HG03064 (cell line): ENCODE results near the gene RGS11.
"Not testable (repeated sequence)": the region's sequence is repeated elsewhere in the genome, so short reads cannot be mapped to it uniquely, and the experiment has no call there.

Experiments
- ATAC-seq: cut with Tn5 transposase; IDR thresholded peaks from one replicate; pipeline ENCODE4 v1.9.1; 2021; ENCODE audit warnings: low read depth; ENCODE audit not compliant: unreplicated experiment

RGS11 gene

DNA sequence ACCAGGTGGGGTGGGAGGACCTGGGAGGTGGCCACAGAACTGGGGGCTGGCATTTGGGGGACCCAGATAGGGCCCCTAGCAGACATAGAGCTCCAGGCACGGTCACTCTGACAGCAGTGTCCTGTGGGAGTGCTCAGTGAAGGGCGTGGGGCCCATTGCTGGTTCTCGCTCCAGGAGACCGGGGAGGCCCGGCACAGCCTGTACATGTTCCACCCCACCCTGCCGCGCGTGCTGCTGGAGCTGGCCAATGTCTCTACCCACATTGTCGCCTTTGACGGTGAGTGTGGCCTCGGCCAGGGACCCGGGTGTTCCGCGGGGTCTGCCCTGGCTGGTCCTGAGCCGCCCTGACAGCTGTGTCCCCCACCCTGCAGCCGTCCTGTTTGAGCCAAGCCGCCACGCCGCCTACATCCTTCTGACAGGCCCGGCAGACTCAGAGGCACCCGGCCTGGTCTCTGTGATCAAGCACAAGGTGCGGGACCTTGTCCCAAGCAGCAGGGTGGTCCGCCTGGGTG lies 11.2 kb downstream of the RGS11 start:
- no peak for ATAC-seq

DNA sequence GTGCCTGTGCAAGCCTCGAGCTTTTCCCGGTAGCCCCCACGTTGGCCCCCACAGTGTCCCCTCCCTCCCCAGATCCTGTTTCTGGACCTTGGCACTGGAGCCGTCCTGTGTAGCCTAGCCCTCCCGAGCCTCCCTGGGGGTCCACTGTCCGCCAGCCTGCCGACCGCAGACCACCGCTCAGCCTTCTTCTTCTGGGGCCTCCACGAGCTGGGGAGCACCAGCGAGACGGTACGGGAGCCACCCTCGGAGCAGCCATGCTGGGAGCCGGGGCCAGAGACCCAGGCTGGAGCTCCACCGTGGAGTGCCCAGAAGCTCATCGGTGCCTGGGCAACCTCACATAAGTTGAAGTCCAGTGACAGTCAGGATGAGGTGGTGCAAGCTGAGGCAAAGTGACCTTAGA lies 11.8 kb downstream of the RGS11 start:
- no peak for ATAC-seq

DNA sequence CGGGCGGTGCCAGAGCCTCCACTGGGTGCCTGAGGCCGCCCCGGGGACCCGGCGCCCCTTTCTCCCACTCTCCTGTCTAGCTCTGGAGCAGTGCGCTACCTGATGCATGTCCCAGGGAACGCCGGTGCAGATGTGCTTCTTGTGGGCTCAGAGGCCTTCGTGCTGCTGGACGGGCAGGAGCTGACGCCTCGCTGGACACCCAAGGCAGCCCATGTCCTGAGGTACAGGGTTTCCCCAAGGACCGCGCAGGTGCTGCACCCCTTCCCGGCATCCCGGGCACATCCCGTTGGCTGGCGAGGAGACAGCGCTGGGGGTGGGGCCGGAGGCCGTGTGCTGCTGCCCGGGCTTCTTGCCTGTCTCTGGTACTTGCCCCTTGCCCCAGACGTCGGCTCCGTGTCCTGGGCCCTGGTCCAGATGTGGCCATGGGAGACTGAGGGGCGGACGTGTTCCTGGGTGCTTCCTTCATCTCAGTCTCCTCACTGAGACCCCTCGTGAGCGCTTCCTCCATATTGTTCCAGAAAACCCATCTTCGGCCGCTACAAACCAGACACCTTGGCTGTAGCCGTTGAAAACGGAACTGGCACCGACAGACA lies 12.5 kb downstream of the RGS11 start:
- no peak for ATAC-seq

DNA sequence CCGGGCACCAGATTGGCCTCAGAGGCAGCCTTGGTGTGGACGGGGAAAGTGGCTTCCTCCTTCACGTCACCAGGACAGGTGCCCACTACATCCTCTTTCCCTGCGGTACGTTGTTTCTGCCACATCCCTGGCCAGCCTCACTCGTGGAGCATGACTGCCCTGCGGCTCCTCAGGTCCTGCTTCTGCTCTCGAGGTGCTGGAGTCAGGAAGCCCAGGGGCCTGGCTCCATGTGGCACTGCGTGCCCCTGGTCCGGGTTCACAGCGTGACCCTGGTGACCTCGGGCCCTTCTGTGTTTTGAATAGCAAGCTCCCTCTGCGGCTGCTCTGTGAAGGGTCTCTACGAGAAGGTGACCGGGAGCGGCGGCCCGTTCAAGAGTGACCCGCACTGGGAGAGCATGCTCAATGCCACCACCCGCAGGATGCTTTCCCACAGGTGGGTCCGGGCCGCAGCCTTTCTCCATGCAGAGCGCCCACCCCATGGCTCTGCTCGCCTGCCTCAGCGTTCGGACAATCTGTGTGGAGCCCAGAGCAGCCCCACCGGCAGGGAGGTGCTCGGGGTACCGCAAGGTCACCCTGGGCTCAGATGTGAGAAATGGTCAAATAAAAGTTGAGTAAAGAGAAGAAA lies 13.5 kb downstream of the RGS11 start:
- no peak for ATAC-seq

DNA sequence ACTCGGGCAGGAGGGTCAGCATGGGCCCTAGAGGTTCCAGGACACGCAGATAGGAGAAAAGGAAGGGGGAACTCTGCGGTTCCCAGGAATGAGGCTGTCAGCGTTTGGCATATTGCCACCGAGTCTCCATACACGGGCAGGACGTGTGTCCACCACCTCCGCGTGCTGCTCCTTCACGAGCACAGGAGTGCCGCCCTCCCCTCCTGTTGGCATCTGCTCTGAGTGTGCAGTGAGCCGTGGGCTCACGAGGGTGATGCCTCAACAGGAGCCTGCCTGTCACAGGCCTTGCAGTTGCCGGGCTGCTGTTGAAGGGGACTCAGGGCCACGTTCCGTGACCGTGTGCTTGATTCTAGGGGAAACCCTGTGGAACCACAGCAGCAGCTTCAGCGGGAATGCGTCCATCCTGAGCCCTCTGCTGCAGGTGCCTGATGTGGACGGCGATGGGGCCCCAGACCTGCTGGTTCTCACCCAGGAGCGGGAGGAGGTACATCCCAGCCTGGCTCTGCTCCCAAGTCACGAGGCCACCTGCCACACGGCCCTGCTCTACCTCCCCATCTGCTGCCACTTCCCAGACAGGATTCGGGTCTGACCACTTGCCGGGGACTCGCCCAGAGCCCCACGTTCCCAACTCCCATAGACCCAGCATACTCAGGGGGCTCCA lies 14.6 kb downstream of the RGS11 start:
- ATAC-seq, result no peak

DNA sequence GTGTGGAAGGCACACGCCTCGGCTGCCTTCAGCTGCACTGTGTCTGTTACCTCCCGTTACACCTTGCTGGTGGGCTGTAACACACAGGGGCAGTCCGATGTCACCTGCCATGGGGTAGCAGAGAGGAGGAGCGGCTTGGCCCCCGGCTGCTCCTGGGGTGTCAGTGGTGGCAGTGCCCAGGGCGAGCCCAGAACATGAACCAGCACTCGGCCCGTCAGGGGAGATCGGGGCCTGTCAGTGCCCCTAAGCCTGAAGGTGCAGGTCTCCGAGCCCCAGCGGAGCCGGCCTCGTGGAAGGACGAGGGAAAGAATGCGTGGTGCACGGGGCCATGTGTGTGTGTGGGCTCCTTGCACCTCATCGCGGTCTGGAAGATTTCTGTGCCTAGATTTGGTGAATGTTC lies 15.4 kb downstream of the RGS11 start:
- ATAC-seq, result no peak

DNA sequence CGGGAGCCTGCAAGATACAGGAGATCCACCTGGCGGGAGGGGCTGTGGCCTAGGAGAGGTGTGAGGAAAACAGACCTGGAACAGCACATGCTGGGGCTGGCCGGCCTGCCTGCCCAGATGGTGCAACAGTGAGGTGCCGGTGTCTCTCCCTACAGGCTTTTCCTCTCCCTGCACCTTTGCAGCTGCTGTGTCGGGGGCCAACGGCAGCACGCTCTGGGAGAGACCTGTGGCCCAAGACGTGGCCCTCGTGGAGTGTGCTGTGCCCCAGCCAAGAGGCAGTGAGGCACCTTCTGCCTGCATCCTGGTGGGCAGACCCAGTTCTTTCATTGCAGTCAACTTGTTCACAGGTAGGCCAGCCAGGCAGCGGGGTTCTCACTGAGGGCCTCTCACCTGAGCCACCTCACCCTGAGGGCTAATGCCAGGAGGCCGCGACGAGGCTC lies 15.9 kb downstream of the RGS11 start:
- ATAC-seq, result no peak

DNA sequence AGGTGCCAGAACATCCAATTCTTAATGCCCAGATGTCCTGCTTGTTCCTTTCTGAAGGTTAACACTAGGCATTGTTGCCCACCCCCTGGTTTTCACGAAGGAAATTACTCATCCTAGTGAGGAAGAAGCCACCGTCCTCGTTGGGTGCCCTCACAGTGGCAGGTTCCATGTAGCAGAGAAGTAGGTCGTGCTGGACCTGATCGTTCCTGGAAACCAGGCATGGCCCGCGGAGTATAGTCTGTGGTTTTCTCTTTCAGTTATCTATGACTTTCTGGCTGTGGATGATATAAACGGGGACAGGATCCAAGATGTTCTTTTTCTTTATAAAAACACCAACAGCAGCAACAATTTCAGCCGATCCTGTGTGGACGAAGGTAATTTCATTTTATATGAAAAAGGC lies 16.5 kb downstream of the RGS11 start:
- no peak for ATAC-seq

DNA sequence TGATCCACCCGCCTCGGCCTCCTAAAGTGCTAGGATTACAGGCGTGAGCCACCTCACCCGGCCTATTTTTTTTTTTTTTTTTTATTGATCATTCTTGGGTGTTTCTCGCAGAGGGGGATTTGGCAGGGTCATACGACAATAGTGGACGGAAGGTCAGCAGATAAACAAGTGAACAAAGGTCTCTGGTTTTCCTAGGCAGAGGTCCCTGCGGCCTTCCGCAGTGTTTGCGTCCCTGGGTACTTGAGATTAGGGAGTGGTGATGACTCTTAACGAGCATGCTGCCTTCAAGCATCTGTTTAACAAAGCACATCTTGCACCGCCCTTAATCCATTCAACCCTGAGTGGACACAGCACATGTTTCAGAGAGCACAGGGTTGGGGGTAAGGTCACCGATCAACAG lies 17.7 kb downstream of the RGS11 start:
- ATAC-seq, result not testable (repeated sequence)

DNA sequence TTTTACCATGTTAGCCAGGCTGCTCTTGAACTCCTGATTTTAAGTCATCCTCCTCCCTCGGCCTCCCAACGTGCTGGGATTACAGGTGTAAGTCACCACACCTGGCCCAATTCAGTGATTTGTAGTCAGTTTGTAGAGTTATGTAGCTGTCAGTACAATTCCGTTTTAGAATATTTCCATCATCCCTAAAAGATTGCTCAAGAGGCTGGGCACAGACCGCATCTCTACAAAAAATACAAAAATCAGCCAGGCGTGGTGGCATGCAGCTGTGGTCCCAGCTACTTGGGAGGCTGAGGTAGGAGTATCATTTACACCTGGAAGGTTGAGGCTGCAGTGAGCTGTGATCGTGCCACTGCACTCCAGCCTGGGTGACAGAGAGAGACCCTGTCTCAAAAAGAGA lies 20.6 kb downstream of the RGS11 start:
- ATAC-seq, result no peak

DNA sequence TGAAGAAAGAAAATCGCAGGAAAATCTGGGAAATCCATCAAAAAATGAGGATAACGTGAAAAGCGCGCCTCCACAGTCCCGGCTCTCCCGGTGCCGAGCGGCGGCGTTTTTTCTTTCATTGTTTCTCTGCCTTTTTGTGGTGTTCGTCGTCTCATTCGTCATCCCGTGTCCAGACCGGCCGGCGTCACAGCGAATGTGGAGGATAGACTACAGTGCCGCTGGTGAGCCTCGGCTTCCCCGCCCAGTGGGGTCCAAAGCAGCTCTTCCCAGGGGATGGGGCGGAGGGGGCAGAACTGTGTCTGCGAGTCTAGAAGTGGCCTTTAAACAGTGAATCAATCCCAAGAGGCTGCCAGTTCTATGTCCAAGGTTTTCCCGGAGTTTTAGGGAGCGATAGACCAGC lies 21.3 kb downstream of the RGS11 start:
- no peak for ATAC-seq

DNA sequence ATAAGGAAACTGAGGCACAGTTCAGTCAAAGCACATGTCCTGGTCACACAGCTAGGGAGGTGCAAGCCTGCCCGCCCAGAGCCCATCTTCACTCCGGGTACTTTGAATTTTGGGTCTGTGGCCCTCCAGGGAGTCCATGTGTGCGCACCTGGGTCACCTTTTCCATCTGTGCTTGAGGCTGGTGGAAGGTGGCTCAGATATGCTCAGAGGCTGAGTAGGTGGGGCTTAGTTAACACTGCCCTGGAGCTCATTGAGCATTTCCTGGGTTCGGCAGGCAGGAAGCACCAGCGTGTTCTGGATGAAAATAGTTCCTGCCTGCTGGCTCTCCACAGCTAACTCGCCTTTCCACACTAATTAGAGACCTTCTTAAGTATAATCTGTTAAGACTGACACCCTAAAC lies 21.9 kb downstream of the RGS11 start:
- no peak for ATAC-seq

DNA sequence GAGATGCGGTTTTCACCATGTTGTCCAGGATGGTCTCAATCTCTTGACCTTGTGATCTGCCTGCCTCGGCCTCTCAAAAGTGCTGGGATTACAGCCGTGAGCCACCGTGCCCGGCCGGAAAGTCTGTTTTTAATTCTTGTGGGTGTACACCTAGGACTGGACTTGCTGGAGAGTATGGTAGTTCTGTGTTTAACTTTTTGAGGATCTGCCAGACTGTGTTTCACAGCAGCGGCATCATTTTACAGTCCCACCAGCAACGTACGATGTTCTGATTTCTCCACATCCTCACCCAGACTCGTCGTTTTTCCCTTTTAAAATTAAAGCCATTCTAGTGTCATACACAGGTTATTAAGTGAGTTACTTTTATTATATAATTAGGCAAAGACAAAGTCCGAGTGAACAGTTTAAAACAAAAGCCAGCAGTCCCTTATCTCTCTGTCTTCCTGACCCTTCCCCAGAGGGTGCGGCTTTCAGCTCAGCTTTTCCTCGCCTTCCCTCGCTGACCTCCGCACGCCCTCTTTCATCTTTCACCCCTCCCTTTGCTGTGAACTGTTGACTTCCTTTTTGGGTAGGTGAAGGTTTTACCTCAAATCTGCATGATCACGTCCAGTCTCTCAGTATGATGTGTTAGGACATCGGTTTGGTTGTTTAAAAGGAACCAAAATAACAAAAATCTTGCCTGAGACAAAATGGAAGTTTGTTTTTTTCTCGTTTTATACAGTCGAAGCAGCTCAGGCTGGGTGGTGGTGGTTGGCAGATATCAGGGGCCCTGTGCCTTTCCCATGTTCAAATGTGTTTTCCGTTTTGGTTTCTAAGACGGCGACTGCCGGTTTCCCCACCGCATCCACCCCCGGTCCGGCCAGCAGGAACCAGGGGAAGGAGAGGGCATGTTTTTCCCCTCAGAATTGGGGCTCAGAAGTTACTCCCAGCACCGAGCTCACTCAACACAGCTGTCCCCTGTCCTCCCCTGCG lies 23.1 kb downstream of the RGS11 start:
- ATAC-seq, result no peak

DNA sequence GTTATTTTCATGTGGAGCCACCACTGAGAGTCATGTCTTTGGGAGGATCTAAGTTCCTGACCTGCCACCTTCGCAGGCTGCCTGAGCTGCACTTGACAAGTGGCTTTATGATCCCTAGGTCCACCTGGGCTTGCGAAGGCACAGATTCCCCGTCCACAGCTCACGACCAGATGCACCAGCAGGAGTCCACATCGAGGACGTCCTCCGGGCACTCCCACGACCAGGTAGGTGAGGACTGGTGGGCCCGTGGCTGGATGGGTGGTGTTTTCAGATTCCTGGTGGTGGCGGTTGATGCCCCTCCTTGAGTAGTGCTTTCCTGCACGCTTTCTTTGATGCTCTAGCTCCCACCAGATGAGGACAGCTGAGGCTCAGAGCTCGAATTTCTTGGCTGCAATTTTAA lies 26.3 kb downstream of the RGS11 start:
- no peak for ATAC-seq

DNA sequence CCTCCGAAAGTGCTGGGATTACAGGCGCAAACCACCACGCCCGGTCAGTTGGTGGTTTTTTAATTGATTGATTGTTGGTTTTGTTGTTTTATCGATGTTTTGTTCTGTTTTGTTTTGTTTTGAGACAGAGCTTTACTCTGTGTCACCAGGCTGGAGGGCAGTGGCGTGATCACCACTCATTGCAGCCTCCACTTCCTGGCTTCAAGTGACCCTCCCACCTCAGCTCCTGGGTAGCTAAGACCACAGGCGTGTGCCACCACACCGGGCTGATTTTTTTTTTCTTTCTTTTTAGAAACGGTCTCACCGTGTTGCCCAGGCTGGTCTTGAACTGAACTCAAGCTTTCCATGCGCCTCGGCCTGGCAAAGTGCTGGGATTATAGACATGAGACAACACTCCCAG lies 28.7 kb downstream of the RGS11 start:
- ATAC-seq, result no peak

DNA sequence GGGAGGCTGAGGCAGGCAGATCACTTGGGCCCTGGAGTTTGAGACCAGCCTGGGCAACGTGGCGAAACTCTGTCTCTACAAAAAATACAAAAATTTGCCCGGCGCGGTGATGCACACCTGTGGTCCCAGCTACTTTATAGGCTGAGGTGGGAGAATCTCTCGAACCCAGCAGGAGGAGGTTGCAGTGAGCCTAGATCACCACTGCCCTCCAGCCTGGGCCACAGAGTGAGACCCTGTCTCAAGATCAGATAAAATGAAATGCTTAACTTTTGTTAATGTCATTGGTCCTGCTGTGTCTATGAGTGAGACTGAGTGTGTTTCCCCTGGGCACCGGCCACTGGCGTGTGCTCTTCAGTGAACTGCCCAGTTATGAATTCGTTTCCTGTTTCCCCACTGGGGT lies 30.6 kb downstream of the RGS11 start:
- no peak for ATAC-seq

DNA sequence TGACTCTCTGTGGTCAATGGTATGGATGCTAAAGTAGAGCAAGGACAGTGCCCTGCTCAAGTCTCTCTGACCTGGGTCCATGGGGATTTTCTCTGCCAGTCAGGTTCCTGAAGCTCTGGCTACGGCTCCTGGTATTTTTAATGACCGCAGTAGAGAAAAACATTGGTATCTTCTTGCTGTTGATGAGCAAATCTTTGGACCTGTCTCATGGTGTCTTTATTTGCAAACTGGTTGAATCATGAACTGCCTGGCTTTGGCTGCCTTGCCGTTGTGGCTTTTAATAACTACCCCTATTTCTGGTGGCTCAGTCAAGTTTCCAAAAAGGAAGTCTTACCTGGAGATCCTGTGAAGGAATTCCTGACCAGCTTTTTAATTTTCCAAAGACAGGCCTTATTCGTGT lies 32.4 kb downstream of the RGS11 start:
- ATAC-seq, result no peak

DNA sequence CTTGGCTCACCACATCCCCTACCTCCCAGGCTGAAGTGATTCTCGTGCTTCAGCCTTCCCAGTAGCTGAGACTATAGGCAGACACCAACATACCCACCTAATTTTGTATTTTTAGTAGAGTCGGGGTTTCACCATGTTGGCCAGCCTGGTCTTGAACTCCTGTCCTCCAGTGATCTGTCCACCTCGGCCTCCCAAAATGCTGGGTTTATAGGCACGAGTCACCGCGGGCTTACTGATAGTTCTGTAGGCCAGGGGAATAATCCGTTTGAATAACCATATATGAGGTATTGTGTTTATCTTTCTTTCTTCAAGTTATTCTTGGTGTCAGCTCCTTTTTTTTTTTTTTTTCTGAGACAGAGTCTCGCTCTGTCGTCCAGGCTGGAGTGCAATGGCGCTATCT lies 33.5 kb downstream of the RGS11 start:
- ATAC-seq, result no peak

DNA sequence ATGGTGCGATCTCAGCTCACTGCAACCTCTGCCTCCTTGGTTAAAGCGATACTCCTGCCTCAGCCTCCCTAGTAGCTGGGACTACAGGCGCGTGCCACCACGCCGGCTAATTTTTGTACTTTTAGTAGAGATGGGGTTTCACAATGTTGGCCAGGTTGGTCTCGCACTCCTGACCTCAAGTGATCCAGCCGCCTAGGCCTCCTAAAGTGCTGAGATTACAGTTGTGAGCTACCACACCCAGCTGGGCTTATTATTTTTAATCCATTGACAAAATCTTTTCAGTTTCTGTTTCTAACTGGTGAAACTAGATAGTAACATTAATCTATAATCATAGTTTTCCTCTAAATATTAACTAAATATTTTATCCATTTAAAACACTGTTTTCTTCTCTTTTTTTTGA lies 35.2 kb downstream of the RGS11 start:
- no peak for ATAC-seq

DNA sequence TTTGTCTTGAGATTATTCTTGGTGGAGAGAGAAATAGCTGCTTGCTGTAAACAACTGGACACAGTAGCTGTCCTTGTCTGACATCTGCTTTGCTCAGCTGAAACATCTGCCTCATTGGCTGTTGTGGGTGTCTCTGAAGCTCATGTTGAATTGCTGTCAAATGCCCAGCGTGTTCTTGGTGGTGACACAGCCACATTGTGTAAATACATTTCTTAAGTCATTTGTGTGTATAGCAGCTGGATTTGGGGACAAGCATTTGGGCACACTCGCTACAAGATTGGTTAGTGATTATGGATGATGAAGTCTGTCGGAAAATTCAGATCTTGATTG lies 35.8 kb downstream of the RGS11 start:
- ATAC-seq, result no peak
